NCI-H1105 (cell line): ENCODE results near the gene MYO10.

Experiments used
- DNase-seq: peaks from one replicate; lab custom pipeline; 2025; lab: John Stamatoyannopoulos, UW

The MYO10 gene

DNA sequence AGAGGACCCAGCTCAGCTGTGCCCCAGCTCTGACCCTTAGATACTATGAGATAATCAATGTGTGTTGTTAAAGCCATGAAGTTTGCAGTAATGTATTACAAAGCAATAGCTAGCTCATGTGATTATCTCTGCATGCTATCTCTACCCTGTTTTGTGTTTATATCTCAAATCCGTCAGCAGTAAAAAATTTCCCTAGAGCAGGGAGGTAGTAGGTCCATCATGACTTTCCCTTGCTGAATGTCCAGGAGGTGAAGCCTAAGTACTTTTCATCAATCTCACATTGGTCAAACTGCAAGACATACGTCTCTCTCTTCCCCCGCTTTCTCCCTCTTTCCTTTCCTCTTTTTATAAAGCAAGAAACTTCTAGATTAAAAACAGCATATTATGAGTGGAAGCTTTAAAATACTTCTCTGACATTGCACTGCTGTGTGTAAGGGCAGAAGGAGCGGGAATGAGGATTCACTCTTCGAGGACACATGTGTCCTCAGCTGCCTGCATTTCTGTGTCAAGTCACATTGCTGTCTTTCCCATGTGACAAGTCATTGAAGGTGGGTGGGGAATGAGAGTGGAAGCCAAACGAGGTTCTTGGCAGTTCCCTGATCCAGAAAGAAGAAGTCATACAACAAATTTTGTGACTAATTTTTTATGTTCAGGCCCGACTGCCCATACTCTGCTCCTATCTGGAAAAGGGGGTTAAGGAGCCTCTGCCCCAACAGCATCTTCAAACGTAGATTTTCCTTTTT is 226.2 kb downstream of the MYO10 start:
- no peak for DNase-seq

DNA sequence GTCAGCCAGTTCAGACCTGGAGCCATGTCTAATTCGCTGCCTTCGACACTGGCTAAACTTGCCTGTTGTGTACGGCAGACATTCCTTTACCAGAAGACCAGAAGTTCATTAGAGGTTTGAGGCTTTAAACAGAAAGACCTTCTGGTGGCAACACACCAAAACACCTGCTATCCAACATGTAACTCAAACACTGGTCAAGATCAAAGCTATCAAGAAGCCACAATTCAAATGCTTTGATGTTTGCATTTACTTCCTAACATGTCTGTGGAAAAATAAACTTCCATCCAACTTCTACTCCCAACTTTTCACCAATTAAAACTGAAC is 228.3 kb downstream of the MYO10 start:
- no peak for DNase-seq

GRCh38 chr5:16707168-16707868 is 228.8 kb downstream of the MYO10 start:
- no peak for DNase-seq

GRCh38 chr5:16704945-16705344 is 231.1 kb downstream of the MYO10 start:
- DNase-seq, result no peak

- no peak for DNase-seq
Measured at GRCh38 chr5:16702964-16703363, 233.1 kb downstream of the MYO10 start.

- no peak for DNase-seq
Measured at GRCh38 chr5:16701134-16702099, 234.7 kb downstream of the MYO10 start.

DNA sequence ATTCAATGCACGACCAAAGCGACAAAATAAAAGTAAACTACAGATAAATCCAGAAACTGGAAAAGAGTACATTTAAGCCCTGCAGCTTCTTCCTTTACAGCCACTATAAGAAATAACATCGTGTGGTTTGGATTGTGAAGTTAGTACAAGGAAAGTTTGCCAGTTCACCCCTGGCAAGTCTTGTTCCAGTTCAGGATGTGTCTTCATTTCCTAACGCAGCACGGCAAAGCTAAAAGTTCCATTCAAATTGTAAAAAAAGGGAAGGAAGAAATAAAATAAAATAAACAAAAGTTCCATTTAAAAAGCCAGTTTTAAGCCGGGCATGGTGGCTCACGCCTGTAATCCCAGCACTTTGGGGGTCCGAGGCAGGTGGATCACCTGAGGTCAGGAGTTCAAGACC is 236.0 kb downstream of the MYO10 start:
- no peak for DNase-seq

- DNase-seq, result no peak
Measured at GRCh38 chr5:16695779-16696178, 240.3 kb downstream of the MYO10 start.

DNA sequence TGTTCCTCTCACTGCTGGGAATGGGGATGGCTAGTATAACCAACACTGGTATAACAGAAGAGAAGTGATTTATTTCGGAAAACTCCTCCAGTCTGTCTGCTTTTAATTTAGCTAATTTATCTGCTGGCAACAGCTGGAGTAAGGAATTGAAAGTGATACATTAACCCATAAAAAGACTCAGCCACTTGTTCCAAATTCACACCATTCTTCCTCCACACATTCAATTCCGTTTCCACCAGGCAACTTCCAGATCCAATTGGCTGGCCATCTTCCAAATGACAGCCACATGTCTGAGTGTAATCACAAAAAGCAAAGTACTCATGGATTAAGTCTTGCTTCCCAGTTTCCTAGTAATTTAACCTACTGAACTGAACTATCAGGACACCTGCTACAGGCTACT is 242.2 kb downstream of the MYO10 start:
- no peak for DNase-seq

GRCh38 chr5:16691731-16692130 is 244.4 kb downstream of the MYO10 start:
- no peak for DNase-seq

GRCh38 chr5:16690243-16690852 is 245.7 kb downstream of the MYO10 start:
- no peak for DNase-seq

DNA sequence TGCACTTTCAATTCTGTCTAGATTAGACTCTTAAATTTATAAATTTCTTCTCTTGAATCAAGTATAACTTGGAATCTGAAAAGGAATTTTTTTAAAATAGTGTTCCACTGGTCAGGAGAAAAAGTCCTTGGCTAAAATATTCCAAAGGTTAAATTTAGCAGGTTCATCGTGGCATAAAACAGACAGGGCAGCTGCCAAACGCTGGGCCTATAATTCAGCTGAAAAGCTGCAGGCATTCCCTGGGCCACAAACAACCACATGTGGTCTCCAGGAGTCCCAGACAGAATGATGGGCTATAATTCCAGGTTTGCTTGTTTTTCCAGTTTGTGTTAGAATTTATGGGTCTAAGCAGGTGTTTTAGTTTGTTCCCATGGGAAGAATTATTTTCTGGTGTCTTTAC is 248.2 kb downstream of the MYO10 start:
- no peak for DNase-seq

GRCh38 chr5:16685069-16685468 is 251.0 kb downstream of the MYO10 start:
- no peak for DNase-seq

GRCh38 chr5:16681876-16682275 is 254.2 kb downstream of the MYO10 start:
- DNase-seq, result no peak

GRCh38 chr5:16679863-16680262 is 256.2 kb downstream of the MYO10 start:
- DNase-seq, result no peak

- no peak for DNase-seq
Measured at GRCh38 chr5:16679190-16679589, 256.9 kb downstream of the MYO10 start.

GRCh38 chr5:16675806-16676205 is 260.3 kb downstream of the MYO10 start:
- DNase-seq, result no peak

- DNase-seq, result no peak
Measured at GRCh38 chr5:16674750-16675149, 261.3 kb downstream of the MYO10 start.

DNA sequence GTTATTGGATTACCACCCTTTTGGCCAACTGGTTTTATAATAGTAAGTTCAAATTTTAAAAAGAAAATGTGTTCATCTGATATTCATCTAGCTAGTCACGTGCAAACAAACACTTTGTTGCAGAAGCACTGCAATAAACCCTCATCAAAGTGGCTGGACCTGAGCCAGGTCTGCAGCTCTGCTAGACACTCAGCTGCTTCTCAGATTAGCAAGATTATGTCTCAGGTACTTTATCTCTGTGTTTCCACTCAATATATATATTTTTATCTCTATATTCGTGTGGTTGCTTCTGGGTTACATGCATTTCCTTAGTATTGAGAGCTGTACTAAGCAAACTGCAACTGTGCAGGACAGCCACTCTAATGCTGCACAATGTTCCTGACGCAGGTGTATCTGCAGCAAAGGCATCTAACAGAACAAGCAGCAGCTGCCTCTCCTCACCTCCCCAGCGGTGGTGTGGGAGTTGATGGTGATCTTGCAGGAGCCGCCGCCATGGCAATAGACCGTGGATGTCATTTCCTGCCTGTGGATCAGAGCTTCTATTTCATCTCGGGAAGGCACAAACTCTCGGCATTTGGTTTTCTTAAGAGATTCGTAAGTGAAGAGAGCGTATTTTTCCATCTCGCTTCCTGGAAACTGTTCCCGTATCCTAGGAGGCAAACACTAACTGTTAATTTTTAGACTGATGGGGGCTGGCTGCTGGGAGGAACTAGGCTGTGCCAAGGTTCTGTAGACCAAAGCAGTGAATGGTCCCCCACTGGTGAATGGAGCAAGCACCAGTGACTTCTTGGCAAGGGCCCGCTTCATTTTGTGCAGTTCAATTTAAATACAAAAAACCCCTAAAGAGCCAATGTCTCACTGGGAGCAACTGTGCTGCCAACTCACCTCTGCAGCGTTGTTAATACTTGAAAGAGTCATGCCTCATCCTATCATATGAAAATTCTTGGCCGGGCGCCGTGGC is 262.6 kb downstream of the MYO10 start:
- peak; percentile 45 for DNase-seq

DNA sequence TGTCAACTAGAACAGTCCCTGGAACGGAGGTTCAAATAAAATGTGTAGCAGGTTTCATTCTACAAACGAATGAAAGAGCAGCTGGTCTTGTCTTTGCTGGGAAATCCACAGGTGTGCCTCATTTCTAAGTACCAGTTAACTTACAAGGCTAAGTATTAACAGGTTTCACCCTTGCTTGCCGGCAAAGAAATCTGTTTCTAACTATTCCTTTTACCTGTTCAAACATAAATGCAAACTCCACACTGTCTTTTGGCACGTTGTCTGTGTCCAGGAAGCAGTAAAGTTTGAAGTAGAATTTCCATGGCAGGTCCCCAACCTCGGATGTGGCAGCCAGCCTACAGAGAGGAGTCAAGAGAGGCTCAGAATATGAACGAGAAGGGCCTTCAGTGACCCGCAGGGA is 264.9 kb downstream of the MYO10 start:
- DNase-seq, result no peak

- no peak for DNase-seq
Measured at GRCh38 chr5:16669776-16670175, 266.3 kb downstream of the MYO10 start.
